ENCODE data around the gene TMCC1.

Gene TMCC1

DNA sequence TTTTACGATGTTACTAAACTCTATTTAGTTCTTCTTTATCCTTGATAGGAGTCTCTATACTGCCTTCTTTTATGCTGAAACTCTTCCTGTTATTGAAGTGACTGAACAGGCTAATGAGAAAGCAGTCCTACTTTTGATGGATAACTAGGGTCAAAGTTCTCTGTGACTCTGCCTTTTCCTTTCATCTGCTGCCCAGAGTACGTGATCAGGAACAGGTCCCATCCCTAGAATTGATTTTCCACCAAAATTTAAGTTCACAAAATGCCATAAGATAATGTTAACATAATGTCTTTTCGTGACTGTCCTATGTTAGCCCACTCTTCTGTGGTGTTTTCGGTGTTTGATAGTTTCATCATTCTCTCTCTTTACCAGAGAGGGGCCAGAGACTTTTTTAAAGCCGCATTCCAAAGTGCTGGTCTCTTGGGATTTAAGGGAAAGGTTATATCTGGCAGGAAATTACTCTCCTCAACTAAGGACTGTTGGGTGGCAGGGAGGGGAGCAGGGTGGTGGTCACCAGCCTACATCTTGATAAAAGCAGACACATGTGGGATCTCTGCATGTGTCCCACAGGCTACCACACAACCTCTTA lies 236.8 kb downstream of the TMCC1 start:
- no peak for DNase-seq
- Histone ChIP-seq H3K4me3 (ENCODE audit: low read depth, low read length) (no peak overlapping the region), H3K27me3 (ENCODE audit: insufficient read depth, low read depth, severe bottlenecking) (no peaks in the 10 kb centered on the region), H3K9me3 (ENCODE audit: severe bottlenecking) (no peaks in the 10 kb centered on the region), H3K27ac (no peak overlapping the region), H3K36me3 (peaks cover 8% of the 10 kb centered on the region)
- TF ChIP-seq, protein P1, sequence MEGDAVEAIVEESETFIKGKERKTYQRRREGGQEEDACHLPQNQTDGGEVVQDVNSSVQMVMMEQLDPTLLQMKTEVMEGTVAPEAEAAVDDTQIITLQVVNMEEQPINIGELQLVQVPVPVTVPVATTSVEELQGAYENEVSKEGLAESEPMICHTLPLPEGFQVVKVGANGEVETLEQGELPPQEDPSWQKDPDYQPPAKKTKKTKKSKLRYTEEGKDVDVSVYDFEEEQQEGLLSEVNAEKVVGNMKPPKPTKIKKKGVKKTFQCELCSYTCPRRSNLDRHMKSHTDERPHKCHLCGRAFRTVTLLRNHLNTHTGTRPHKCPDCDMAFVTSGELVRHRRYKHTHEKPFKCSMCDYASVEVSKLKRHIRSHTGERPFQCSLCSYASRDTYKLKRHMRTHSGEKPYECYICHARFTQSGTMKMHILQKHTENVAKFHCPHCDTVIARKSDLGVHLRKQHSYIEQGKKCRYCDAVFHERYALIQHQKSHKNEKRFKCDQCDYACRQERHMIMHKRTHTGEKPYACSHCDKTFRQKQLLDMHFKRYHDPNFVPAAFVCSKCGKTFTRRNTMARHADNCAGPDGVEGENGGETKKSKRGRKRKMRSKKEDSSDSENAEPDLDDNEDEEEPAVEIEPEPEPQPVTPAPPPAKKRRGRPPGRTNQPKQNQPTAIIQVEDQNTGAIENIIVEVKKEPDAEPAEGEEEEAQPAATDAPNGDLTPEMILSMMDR (IDR thresholded peaks at IDR 0.05; ENCODE audit: low read depth, low read length), result no peak

DNA sequence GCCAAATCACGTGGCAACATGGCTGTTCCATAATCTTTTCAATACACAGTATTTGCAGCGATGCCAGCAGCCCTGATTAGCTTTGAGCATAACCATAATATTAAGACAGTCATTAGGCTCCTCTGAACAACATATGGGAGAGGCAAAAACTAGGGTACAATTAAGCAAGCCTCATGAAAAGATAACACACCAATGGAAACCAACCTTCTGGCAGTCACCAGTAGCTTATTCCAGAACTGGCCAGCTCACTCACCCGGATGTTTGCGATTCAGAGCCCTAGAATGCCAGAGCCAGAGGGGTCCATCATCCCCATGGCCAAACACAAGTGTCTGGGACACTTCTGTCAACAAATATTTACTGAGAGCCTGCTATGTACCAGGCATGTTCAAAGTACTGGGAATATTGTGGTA lies 238.2 kb downstream of the TMCC1 start:
- Histone ChIP-seq H3K9me3 (ENCODE audit: severe bottlenecking) (no peaks in the 10 kb centered on the region), H3K27ac (no peak overlapping the region), H3K4me3 (ENCODE audit: low read depth, low read length) (no peak overlapping the region), H3K27me3 (ENCODE audit: insufficient read depth, low read depth, severe bottlenecking) (no peaks in the 10 kb centered on the region), H3K36me3 (peaks cover 18% of the 10 kb centered on the region)
- TF ChIP-seq, protein P1 (IDR thresholded peaks at IDR 0.05; ENCODE audit: low read depth, low read length), result no peak
- DNase-seq, result no peak

DNA sequence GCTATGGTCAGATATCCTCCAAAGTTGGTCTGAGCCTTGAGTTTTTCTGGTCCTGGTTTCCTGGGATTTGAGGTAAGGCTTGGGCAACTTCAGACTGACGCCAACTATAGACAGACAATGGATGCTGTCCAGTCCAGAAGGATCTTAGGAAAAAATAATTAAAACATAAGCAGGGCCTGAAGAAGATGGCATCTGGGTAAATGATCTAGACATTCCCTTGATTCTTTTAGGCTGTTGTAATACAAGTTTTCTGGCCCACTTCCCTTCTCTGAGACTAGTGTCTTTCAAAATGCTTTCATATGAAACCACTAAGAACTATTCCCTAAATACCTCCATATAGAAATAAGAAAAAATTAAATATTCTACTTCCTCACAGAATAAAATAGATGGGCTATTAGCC lies 239.4 kb downstream of the TMCC1 start:
- H3K36me3 ChIP-seq, result peaks cover 18% of the 10 kb centered on the region
- H3K4me3 ChIP-seq (ENCODE audit: low read depth, low read length), result no peak overlapping the region
- DNase-seq, result no peak
- H3K27ac ChIP-seq, result no peak overlapping the region
- TF ChIP-seq, protein P1 (IDR thresholded peaks at IDR 0.05; ENCODE audit: low read depth, low read length), result no peak
- no peaks in the 10 kb centered on the region for H3K27me3 ChIP-seq (ENCODE audit: insufficient read depth, low read depth, severe bottlenecking)
- H3K9me3 ChIP-seq (ENCODE audit: severe bottlenecking), result no peaks in the 10 kb centered on the region

- no peak for DNase-seq
- no peaks in the 10 kb centered on the region for H3K9me3 ChIP-seq (ENCODE audit: severe bottlenecking)
- H3K27me3 ChIP-seq (ENCODE audit: insufficient read depth, low read depth, severe bottlenecking), result no peaks in the 10 kb centered on the region
- no peak overlapping the region for H3K4me3 ChIP-seq (ENCODE audit: low read depth, low read length)
- no peak overlapping the region for H3K27ac ChIP-seq
- H3K36me3 ChIP-seq, result peaks cover 18% of the 10 kb centered on the region
- TF ChIP-seq, protein P1 (IDR thresholded peaks at IDR 0.05; ENCODE audit: low read depth, low read length), result no peak
Measured at GRCh38 chr3:129653019-129653418, 240.5 kb downstream of the TMCC1 start.

- no peak overlapping the region for H3K4me3 ChIP-seq (ENCODE audit: low read depth, low read length)
Measured at GRCh38 chr3:129651435-129652202, 241.9 kb downstream of the TMCC1 start.

More at GRCh38 chr3:129651435-129652202, 241.9 kb downstream of the TMCC1 start:
- H3K27ac ChIP-seq, result no peak overlapping the region
- H3K36me3 ChIP-seq, result peaks cover 18% of the 10 kb centered on the region; the same call in 1 of the 2 replicates
- DNase-seq, result no peak
- H3K27me3 ChIP-seq (ENCODE audit: insufficient read depth, low read depth, severe bottlenecking), result no peaks in the 10 kb centered on the region
- TF ChIP-seq, protein P1 (IDR thresholded peaks at IDR 0.05; ENCODE audit: low read depth, low read length), result no peak; the same call in 1 of the 2 replicates
- H3K9me3 ChIP-seq (ENCODE audit: severe bottlenecking), result no peaks in the 10 kb centered on the region
